ENCODE results near the gene CD300LD. TPM values are rescaled to one million over a fixed set of nuclear protein-coding genes. Genes with fewer than 3 reads are reported as not detected.
A peak's percentile ranks its signal among the peaks of the same experiment; 100 is the strongest.

Gene CD300LD
- total RNA-seq, 4 donors from 2014 or later = not detected

- Histone ChIP-seq H3K36me3 (no peaks in the 10 kb centered on the region), H3K27me3 (peaks cover 0 to 14% (median 0%) of the 10 kb centered on the region in 4 donors), H3K4me3 (peak overlapping the region in 2 of 4 donors; percentile 8 to 24), H3K27ac (replicated peaks in 1 of 4) (no peak overlapping the region), H3K9me3 (peaks cover 0 to 5% (median 2%) of the 10 kb centered on the region in 4 donors), H3K4me1 (no peaks in the 10 kb centered on the region)
- TF ChIP-seq CTCF (IDR thresholded peaks at IDR 0.05) = no peak
- TF ChIP-seq EP300 (IDR thresholded peaks at IDR 0.05) = no peak
- peak in 1 of 2 donors; percentile 68 for TF ChIP-seq POLR2AphosphoS5 (IDR thresholded peaks at IDR 0.05)
- TF ChIP-seq POLR2A (IDR thresholded peaks at IDR 0.05; ENCODE audit: low read depth) = no peak
- intact Hi-C loops (cut with DNase I) = loop anchor here (10.0 kb wide), 1 partner anchor 57 kb away; no protein-coding TSS in a partner anchor
- 55% methylated on average over 10 of the region's 10 CpGs for WGBS
- no peak for DNase-seq (ENCODE audit: extremely low spot score)
These were observed 60.0 kb downstream of the CD300LD start for GRCh38 chr17:74532115-74532514.

GRCh38 chr17:74531231-74531761, 60.8 kb downstream of the CD300LD start, which contains the start of gene CD300LB:
TSS of gene CD300LB (minus strand) at chr17:74531475. CDS start at chr17:74531350, 125 bp downstream.
- DNase-seq (ENCODE audit: extremely low spot score) = no peak
- peak within 1 kb of the TSS in 1 of 4 donors; percentile 24 for H3K4me3 ChIP-seq
- peaks cover 0 to 14% (median 0%) of the 10 kb centered on the region in 4 donors for H3K27me3 ChIP-seq
- WGBS = 65% methylated on average over 10 of the region's 10 CpGs
- H3K27ac ChIP-seq (replicated peaks in 1 of 4) = no peak within 1 kb of the TSS
- no peaks in the 10 kb centered on the region for H3K36me3 ChIP-seq
- intact Hi-C loops (cut with DNase I) = loop anchor here (10.0 kb wide), 1 partner anchor 56 kb away; no protein-coding TSS in a partner anchor
- peaks cover 0 to 5% (median 2%) of the 10 kb centered on the region in 4 donors for H3K9me3 ChIP-seq
- TF ChIP-seq CTCF (IDR thresholded peaks at IDR 0.05) = no peak
- no peak for TF ChIP-seq EP300 (IDR thresholded peaks at IDR 0.05)
- TF ChIP-seq POLR2AphosphoS5 (IDR thresholded peaks at IDR 0.05) = no peak
- no peak for TF ChIP-seq POLR2A (IDR thresholded peaks at IDR 0.05; ENCODE audit: low read depth)
- H3K4me1 ChIP-seq = no peaks in the 10 kb centered on the region

- intact Hi-C loops (cut with DNase I) = loop anchor here (10.0 kb wide), 1 partner anchor 56 kb away; no protein-coding TSS in a partner anchor
- no peak for DNase-seq (ENCODE audit: extremely low spot score)
- WGBS = 68% methylated on average over 5 of the region's 5 CpGs
These were observed 61.3 kb downstream of the CD300LD start for GRCh38 chr17:74530831-74531150.

More at GRCh38 chr17:74530831-74531150, 61.3 kb downstream of the CD300LD start:
- no peak overlapping the region for H3K4me3 ChIP-seq
- no peak for TF ChIP-seq EP300 (IDR thresholded peaks at IDR 0.05)
- no peak for TF ChIP-seq POLR2A (IDR thresholded peaks at IDR 0.05; ENCODE audit: low read depth)
- no peak for TF ChIP-seq POLR2AphosphoS5 (IDR thresholded peaks at IDR 0.05)
- no peak for TF ChIP-seq CTCF (IDR thresholded peaks at IDR 0.05)
- no peaks in the 10 kb centered on the region for H3K36me3 ChIP-seq
- peaks cover 0 to 14% (median 0%) of the 10 kb centered on the region in 4 donors for H3K27me3 ChIP-seq
- peaks cover 0 to 5% (median under 1%) of the 10 kb centered on the region in 4 donors for H3K9me3 ChIP-seq
- H3K27ac ChIP-seq (replicated peaks in 1 of 4) = no peak overlapping the region
- H3K4me1 ChIP-seq = no peaks in the 10 kb centered on the region

Other genes starting within 250 kb of the CD300LD start
- under 1 TPM in 1 of 4 donors, not detected in 3; 0.17 TPM for gene BTBD17, start 230.4 kb downstream of the CD300LD start, total RNA-seq
- under 1 TPM in 3 of 4 donors, not detected in 1; 0.39 to 0.83 (median 0.40) TPM for gene GPR142, start 224.8 kb downstream of the CD300LD start, total RNA-seq
- 10 to 100 TPM; 12.6 to 23.6 (median 14.5) TPM for gene GPRC5C, start 160.2 kb downstream of the CD300LD start, total RNA-seq
- 1 to 10 TPM; 1.2 to 4.1 (median 2.4) TPM for gene CD300A, start 125.6 kb downstream of the CD300LD start, total RNA-seq
- under 1 TPM in 3 of 4 donors, not detected in 1; 0.17 to 0.83 (median 0.23) TPM for gene CD300LB, start 60.8 kb downstream of the CD300LD start, total RNA-seq
- 1 to 10 TPM in 3 of 4 donors, under 1 TPM in 1; 0.39 to 4.6 (median 1.6) TPM for gene CD300C, start 46.2 kb downstream of the CD300LD start, total RNA-seq
- gene CD300H, start 24.8 kb downstream of the CD300LD start, total RNA-seq = not detected
- gene CD300E, start 31.5 kb upstream of the CD300LD start, total RNA-seq = 1 to 10 TPM in 1 of 4 donors, under 1 TPM in 3; 0.39 to 5.0 (median 0.62) TPM
- gene CD300LF, start 120.6 kb upstream of the CD300LD start, total RNA-seq = under 1 TPM in 3 of 4 donors, not detected in 1; 0.26 to 0.99 (median 0.42) TPM
- 1 to 10 TPM; 1.4 to 3.3 (median 2.5) TPM for gene RAB37, start 145.0 kb upstream of the CD300LD start, total RNA-seq
- 10 to 100 TPM in 2 of 4 donors, 1 to 10 TPM in 2; 8.9 to 12.1 (median 11.0) TPM for gene NHERF1, start 156.3 kb upstream of the CD300LD start, total RNA-seq
- gene NAT9, start 184.1 kb upstream of the CD300LD start, total RNA-seq = 10 to 100 TPM; 10.4 to 22.4 (median 17.7) TPM